ENCODE results near the gene EPHX1.

DNA sequence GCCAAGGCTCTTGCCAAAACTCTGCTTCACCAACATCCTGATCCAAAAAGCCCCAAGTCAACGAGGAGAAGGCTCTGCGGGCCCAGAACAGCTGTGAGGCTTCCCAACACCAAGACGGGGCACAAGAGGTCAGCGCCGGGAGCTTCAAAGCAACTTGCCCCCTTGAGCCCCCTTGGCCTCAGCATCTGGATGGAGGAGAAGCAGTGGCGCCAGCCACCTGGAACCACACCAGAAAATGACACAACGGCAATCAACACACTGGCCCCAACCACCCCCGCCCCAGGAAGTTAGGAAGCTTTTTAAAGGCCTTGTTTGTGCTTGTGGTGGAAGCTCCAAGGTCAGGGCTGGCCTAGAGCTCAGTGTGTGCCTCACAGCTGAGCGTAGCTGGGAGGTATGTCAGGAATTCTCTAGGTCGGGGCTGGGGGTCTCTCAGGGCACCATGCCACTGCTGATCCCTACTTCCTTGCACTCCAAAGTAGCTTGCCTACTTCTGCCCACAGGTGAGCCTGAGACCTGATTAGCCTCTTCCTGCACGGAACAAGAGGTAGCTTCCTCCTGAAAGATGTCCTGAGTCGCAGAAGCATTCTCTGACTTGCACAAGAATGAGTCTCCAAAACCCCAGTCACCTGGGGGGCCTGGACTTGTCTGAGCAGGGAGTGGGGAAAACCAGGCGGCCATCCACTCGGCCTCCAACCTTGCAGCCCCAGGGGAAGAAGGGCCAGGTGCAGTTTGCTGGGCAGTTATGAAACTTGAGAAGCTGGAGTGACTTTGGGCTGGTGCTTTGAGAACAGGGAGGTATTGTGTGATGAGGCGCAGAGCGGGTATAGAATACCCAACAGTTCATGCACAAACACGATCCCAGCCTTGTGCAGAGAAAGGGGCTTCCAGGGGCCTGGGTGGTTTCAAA, 42.0 kb upstream of the EPHX1 start:
- TF ChIP-seq, protein P1, sequence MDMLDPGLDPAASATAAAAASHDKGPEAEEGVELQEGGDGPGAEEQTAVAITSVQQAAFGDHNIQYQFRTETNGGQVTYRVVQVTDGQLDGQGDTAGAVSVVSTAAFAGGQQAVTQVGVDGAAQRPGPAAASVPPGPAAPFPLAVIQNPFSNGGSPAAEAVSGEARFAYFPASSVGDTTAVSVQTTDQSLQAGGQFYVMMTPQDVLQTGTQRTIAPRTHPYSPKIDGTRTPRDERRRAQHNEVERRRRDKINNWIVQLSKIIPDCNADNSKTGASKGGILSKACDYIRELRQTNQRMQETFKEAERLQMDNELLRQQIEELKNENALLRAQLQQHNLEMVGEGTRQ (IDR thresholded peaks at IDR 0.05): no peak
- TF ChIP-seq, protein P2, sequence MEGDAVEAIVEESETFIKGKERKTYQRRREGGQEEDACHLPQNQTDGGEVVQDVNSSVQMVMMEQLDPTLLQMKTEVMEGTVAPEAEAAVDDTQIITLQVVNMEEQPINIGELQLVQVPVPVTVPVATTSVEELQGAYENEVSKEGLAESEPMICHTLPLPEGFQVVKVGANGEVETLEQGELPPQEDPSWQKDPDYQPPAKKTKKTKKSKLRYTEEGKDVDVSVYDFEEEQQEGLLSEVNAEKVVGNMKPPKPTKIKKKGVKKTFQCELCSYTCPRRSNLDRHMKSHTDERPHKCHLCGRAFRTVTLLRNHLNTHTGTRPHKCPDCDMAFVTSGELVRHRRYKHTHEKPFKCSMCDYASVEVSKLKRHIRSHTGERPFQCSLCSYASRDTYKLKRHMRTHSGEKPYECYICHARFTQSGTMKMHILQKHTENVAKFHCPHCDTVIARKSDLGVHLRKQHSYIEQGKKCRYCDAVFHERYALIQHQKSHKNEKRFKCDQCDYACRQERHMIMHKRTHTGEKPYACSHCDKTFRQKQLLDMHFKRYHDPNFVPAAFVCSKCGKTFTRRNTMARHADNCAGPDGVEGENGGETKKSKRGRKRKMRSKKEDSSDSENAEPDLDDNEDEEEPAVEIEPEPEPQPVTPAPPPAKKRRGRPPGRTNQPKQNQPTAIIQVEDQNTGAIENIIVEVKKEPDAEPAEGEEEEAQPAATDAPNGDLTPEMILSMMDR (IDR thresholded peaks at IDR 0.05): no peak
- TF ChIP-seq BHLHE40 (IDR thresholded peaks at IDR 0.05; ENCODE audit: low read depth, low read length) (no peak), EHF (CRISPR knock-in tag; IDR thresholded peaks at IDR 0.05) (no peak), GATA3 (IDR thresholded peaks at IDR 0.05; ENCODE audit: borderline replicate concordance) (no peak), POLR2A (IDR thresholded peaks at IDR 0.05; ENCODE audit: low read length) (no peak), KDM5A (IDR thresholded peaks at IDR 0.05) (no peak), JUN (IDR thresholded peaks at IDR 0.05) (no peak), REST (IDR thresholded peaks at IDR 0.05) (no peak), RAD21 (conservative IDR thresholded peaks at IDR 0.05 in 1 of 2, IDR thresholded peaks at IDR 0.05 in 1 of 2) (no peak), CEBPB (IDR thresholded peaks at IDR 0.05) (no peak), CBX8 (IDR thresholded peaks at IDR 0.05) (no peak)

Data from A549 (cell line).